Measurements from ENCODE around the gene TEKT4. TPM values are rescaled to one million over a fixed set of nuclear protein-coding genes. Genes with fewer than 3 reads are reported as not detected.
"Not testable (repeated sequence)": the region's sequence is repeated elsewhere in the genome, so short reads cannot be mapped to it uniquely, and the experiment has no call there.

TEKT4 gene, protein sequence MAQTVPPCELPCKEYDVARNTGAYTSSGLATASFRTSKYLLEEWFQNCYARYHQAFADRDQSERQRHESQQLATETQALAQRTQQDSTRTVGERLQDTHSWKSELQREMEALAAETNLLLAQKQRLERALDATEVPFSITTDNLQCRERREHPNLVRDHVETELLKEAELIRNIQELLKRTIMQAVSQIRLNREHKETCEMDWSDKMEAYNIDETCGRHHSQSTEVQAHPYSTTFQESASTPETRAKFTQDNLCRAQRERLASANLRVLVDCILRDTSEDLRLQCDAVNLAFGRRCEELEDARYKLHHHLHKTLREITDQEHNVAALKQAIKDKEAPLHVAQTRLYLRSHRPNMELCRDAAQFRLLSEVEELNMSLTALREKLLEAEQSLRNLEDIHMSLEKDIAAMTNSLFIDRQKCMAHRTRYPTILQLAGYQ
- under 1 TPM in 2 of 3 donors, not detected in 1; 0.06 to 0.23 TPM for polyA plus RNA-seq (ENCODE audit: insufficient read length in 3 of 3)
- long read RNA-seq, donor 1, result 0 reads
- long read RNA-seq, donor 2, result 0 reads
- long read RNA-seq, donor 3, result 0 reads
- long read RNA-seq, donor 4, result 0 reads
- long read RNA-seq, donor 5, result 0 reads
- long read RNA-seq, donor 6, result 0 reads
- long read RNA-seq, donor 7, result 0 reads
- long read RNA-seq, donor 8, result 0 reads
- long read RNA-seq, donor 9, result 0 reads
- long read RNA-seq, donor 10, result 0 reads
- long read RNA-seq, donor 11, result 0 reads
- long read RNA-seq, donor 12, result 0 reads
- long read RNA-seq, donor 13, result 0 reads
- long read RNA-seq, donor 14, result 0 reads
- long read RNA-seq, donor 15, result 0 reads
- long read RNA-seq, donor 16, result 0 reads

DNA sequence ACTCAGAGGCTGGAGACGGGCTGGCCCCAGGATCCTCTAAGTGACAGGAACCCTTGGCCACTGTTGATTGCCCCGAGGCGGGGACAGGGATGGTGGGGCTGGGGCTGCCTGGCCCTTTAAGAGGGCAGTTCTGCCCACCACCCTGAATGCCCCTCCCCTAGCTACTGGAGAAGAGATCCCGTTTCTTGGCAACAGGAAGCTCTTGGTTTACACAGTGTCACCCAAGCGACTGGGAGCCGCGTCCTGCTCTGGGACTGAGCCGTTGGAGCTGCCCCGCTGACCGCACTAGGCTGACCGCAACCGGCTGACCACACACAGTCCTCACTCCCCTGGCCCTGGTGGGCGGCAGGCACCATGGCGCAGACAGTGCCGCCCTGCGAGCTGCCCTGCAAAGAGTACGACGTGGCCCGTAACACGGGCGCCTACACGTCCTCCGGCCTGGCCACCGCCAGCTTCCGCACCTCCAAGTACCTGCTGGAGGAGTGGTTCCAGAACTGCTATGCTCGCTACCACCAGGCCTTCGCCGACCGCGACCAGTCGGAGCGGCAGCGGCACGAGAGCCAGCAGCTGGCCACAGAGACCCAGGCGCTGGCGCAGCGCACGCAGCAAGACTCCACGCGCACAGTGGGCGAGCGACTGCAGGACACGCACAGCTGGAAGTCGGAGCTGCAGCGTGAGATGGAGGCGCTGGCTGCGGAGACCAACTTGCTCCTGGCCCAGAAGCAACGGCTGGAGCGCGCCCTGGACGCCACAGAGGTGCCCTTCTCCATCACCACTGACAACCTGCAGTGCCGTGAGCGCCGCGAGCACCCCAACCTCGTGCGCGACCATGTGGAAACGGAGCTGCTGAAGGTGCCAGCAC is at the start of gene TEKT4:
Gene TEKT4, plus strand, starts transcription at position 205 of the 862 bp plus-strand sequence. Its CDS starts 150 bp downstream, at position 355.
- DNase-seq (ENCODE audit: extremely low read depth in 1 of 11, low read depth in 9 of 11, low spot score in 4 of 11), result peak in 3 of 11 donors; percentile 49 to 63 (median 50)

DNA sequence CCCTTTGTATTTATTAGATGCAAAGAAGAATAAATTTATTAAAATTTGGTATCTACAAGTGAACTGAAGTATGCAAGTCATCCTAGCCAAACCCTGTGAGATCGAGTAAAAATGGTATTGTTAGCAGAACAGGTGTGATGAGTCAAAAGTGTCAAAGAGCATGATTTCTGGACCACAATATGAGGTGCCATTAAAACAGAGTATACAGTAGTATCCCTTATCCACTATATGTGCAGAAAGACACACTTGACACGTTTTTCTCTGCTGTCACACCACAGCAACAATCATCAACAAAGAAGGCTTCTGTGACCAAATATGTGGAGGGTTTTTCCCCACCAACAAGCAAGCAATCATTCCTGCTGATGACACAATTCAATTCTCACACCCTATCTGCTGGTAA is 32.0 kb upstream of the TEKT4 start:
- DNase-seq (ENCODE audit: extremely low read depth in 1 of 11, low read depth in 9 of 11, low spot score in 4 of 11), result not testable (repeated sequence)

DNA sequence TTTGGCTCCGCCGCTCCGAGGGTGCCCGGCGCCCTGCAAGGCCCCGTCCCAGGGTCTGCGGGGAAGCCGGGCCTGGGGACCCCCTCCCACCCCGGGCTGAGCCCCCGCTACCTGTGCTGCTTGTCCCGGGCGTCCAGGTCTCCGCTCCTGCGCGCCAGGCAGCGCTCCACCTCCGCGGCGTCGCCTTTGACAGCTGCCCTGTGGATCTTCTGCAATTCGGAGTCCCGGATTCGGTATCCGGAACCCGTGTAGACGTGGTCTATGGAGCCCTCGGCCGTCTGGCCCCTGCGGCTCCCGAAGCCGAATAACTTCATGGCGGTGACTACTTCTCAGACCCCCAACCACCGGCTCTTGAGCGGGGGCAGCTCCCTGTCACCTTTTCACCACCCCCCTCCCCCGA is 14.4 kb upstream of the TEKT4 start:
- DNase-seq (ENCODE audit: extremely low read depth in 1 of 11, low read depth in 9 of 11, low spot score in 4 of 11), result not testable (repeated sequence)

DNA sequence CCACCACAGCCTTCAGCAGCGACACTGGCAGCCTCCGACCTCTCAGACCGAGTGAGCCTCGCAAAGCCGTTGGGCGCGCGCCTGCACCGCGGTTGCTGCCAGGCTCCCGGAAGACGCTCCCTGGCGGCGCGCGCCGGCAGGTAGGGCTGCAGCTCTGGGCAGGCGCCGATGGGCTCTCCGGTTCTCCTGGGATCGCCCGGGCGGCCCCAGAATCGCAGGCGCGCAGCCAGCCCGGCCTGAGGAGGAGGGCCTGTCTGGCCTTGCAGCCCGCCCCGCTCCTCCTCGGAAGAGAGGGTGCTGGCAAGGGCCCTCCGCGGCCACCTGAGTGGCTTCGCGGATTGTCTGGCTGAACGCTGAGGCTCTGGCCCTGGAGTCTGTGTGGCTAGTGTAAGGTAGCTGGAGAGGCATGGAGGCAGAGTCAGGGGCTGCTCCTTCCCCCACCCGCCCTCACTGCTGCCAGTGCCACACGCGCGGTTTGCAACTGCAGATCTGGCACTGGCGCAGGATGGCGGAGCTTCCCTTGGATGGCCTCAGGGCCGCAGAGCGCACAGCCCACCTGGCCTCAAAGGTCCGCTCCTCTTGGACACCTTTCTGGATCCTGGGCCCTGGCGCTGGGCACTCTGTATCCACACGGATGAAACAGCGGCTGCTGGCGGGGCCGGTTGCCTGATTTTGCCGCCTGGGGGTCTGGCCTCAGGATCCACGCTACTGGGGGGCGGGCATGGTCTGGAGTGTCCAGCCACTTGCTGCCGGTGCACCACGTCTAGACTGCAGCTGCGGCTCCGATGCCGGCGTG is 13.7 kb upstream of the TEKT4 start:
- DNase-seq (ENCODE audit: extremely low read depth in 1 of 11, low read depth in 9 of 11, low spot score in 4 of 11), result not testable (repeated sequence)

DNA sequence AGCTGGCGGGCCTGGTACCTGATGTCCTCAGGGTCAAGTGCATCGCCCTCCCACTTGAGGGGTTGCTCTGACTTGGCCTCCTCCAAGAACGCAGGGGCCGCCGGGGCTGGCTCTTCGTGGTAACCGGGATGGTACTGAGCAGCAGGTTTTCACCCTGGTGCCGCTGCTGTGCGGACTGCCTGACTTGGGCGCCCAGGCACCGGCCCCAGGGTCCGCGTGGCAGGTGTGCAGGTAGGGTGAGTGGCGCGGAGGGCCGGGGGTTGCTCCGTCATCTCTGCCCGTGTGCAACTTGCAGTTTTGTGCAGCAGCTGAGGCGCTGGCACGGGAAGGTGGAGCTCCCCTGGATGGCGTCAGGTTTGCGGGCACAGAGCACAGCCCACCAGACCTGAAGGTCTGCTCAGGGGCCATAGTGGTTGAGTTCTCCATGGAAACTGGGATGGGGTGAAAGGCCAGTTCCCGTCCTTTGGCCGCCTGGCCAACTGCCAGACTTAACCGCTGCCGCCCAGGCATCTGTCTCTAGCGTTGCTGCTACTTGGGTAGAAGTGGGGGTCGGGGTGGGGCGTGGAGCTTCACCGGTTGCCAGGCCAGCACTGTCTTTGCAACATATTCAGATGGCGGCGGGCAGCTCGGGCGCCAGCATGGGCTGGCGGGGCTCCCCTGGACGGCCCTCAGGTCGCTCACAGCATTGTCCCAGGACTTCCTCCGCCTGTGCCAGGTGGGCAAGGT is 12.9 kb upstream of the TEKT4 start:
- not testable (repeated sequence) for DNase-seq (ENCODE audit: extremely low read depth in 1 of 11, low read depth in 9 of 11, low spot score in 4 of 11)

DNA sequence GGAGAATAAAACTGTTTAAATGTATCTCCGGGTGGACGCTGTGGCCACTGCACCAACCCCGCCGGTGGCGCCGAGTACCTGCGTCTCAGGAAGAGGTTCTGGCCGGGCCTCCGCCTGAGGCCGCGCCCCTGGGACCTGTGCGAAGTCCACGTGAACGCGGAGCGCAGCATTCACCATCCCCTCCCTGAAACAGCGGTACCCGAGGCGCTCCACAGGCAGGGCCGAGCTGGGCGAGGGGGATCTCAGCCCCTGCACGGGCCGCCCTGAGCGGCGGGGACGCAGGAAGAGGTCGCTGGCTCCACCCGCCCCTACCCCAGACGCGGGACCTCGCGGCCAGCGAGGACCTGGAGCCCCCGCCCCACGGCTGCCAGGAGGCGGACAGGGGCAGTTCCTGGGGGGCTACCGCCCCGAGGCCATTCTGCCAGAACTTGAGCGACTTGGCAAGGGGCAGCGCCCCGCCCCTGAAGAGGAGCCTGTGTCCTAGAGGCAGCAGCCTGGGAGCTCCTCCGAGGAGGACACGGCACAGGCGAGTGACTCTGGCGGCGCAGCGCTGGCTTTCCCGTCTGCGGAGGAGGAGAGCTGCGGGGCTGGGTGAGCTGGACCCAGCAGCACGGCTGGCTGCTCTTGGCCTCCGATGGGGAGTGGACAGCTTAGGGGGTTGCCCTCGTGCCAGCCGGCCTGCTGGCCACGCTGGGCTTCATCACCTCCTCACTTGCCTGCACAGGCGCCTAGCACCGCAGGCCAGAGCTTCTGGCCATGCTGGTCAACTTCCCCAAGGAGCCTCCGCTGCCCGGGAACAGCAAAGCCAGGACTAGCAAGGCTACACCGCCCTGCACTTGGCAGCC is 9.7 kb upstream of the TEKT4 start:
- DNase-seq (ENCODE audit: extremely low read depth in 1 of 11, low read depth in 9 of 11, low spot score in 4 of 11), result no peak

DNA sequence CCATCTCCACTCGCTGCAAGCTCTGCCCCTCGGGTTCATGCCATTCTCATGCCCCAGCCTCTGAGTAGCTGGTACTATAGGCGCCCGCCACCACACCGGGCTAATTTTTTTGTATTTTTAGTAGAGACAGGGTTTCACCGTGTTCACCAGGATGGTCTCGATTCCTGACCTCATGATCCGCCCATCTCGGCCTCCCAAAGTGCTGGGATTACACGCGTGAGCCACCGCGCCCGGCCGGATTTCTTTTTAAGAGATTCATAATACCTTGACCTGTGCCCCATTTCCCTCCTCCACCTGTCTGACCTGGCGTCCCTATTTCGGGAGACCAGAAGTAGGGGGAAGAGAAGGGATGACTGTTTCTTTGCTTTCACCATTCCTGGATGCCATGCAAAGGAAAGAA is 8.3 kb upstream of the TEKT4 start:
- DNase-seq (ENCODE audit: extremely low read depth in 1 of 11, low read depth in 9 of 11, low spot score in 4 of 11), result not testable (repeated sequence)

DNA sequence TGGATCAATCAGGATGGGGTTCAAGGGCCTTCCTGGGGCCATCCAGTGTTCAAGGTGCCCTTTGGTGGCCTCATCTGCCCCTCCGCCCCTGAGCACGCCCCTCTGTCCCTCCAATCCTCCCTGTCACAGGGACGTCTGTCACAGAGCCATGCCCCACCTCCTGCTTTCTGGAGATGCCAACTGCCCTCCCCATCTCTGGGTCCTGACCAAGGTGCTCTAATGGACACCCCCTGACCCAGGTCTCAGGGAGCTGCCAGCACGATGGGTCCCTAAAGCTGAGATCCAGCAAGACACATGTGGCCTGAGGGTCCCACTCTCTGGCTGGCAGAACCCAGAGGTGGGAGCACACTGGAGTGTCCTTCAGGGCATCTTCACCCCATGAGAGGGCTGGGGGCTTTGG is 2.1 kb upstream of the TEKT4 start:
- DNase-seq (ENCODE audit: extremely low read depth in 1 of 11, low read depth in 9 of 11, low spot score in 4 of 11), result no peak

DNA sequence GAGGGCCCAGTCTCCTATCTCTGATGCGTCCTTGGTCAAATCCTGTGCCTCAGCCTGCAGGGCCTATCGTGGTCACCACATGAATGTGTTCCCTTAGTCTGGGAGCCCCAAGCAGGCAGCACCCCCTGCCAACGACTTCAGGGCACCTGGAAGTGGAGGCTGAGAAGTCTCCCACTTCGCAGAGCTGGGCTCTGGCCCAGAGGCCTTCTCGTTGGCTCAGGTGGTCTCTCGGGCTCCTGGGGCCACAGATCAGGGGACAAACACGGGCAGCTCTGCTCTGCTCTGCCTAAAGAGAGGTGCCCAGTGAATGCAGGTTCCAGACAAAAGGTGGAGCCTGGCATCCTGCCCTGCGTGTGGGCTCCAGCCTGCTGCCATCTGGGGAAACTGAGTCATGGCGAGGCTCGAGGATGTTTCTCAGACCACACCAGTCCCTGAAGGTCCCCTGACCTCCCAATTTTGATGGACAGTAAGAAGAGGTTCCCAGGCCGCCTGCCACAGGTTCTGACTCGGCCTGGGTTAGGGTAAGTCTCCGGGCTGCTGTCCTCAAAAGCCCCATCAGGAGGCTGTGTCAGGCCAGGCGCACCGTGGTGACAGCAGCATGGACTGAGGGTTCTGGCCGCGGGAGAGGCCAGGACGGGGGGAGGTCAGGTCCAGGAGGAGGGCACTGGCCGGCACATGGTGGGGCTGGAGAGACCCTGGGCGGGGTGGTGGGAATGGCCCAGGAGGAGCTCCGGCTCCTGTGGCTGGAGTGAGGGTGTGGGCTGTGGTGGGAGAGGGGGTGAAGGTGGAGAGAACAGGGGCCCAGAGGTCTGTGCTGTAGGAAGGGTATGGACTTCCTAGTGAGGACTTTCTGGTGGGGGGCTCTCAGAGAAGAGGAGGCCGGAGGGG is 1.4 kb upstream of the TEKT4 start:
- DNase-seq (ENCODE audit: extremely low read depth in 1 of 11, low read depth in 9 of 11, low spot score in 4 of 11), result no peak

DNA sequence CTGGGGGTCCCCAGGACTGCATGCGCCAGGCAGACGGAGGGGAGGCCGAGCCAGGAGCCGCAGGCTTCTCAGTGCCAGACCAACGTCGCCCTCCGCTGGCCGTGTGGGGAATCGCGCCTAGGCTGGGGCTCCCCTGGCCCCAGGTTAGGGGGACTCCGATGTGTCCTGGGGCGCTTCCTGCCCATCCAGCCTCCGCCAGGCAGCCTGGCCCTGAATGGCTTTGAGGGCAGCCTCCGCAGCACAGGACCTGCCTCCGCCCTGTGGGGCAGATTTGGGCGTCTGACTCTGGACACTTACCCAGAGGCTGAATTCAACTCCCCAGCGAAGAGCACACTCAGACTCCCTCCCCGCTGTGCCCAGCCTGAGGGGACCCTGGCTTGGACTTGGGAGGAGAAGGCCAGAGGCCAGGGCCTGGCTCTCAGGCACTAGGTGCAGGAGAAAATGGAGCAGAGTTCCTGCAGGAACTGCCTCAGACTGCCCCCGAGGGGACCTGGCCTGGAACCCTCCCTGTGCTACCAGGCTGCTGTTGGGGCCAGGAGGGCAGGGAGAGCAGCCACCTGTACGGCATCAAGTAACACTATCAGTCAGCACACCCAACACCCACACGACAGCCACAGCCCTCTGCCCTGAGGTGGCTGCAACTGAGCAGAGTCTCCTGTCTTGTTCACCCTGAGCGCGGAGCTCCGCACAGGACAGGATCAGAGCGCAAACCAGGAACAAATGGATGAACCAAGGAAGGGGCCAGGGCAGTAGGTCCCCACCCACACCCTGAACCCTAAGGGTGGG is 597 bp upstream of the TEKT4 start:
- no peak for DNase-seq (ENCODE audit: extremely low read depth in 1 of 11, low read depth in 9 of 11, low spot score in 4 of 11)

DNA sequence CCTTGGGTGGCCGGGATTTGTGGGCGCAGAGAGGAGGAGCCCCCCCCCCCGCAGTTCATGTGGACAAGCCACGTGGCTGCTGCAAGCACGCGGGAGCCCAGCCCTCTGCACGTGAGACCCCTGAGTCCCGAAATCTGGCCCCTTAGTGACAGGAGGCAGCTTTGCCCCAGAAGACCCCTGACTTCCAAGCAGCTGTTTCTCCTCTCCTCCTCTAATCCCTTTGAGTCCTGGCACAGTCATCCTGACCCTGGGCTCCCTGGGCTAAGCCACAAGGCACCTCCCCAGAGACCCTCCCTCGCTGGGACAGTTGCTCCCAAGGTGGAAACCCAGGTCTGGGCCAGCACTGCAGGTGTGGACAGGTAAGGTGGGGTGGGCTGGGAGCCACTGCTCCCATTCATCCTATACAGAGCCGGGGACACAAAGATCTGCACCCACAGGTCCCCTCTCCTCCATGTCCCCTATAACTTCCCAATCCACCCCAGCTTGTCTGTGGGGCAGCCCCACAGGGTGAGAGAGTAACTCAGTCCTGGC is 923 bp downstream of the TEKT4 start:
- no peak for DNase-seq (ENCODE audit: extremely low read depth in 1 of 11, low read depth in 9 of 11, low spot score in 4 of 11)

DNA sequence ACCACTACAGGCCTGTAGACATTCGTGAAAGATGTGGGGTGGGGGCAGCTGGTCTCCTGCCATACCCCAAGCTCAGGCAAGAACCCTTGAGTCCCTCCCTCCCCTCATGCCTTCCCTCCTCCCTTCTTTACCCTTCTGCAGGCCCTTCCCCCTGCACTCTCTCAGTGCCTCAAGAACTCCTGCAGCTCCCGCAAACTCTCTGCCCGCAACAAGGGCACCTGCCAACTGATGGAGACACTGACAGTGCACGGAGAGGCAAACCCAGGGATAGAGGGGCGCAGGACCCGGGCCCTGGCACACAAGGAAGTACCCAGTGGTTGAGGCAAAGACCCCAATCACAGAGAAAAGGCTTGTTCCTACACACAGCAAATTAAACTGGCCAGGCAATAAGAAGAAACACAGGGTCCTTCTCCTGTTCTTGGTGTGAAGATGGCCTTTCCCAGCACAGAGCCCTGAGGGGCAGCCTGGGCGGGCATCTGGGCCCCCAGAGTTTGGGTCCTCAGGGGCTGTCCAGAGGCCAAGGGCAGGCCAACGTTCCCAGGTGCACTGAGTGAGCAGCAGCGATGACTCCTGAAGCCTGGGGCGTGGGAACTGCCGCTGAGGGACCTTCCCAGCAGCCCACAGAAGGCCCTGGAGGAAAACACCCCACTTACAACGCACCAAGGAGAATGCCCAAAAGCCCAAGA is 1.6 kb downstream of the TEKT4 start:
- no peak for DNase-seq (ENCODE audit: extremely low read depth in 1 of 11, low read depth in 9 of 11, low spot score in 4 of 11)

DNA sequence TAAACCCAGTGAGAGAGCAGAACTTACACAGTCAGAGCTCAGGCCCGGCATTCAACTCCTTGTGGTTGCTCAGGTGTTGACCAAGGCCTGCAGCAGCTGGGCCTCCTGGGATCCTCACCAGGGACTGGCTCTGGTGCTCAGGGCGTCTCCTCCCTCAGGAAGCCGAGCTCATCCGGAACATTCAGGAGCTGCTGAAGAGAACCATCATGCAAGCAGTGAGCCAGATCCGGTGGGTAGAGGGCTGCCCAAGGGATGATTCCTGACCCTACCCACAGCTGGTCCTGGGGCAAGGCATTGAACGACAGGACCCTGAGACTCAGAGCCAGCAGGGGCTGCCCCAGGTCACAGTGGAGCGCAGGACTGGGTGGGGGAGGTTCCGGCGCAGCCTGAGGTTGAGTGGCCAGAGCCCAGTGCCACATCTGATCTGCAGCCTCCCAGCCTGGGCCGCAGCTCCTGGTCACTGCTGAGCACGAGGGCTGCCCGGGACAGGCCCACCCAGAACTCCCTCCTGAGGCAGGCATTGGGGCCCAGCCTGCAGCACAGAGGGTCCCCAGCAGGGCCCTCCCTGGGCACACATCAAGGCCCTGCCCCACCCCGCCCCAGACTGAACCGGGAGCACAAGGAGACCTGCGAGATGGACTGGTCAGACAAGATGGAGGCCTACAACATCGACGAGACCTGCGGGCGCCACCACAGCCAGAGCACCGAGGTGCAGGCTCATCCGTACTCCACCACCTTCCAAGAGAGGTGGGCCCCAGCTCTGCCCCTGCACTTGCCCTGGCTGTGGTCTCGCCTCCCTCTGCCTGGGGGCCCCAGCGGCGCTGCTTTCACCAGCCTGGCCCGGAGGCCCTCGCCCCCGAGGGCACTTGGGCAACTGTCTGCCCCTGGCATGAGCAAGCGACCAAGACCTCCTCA is 2.4 kb downstream of the TEKT4 start:
- DNase-seq (ENCODE audit: extremely low read depth in 1 of 11, low read depth in 9 of 11, low spot score in 4 of 11), result no peak
